Mesenchymal stem cell (in vitro differentiated cells and primary cell): ENCODE data around the gene DTNB.
A peak's percentile ranks its signal among the peaks of the same experiment; 100 is the strongest.

Experiments used
- DNase-seq: peaks from one replicate; pipeline ENCODE4 v3.0.0-alpha.2; 2013
- H2AFZ ChIP-seq: one replicate; pipeline ENCODE4 v1.6.1; 2013; ENCODE audit warnings: low read depth, mild to moderate bottlenecking, control low read depth, inconsistent platforms, low read length, moderate library complexity
- H2AK5ac ChIP-seq: 2 replicates; pipeline ENCODE4 v1.6.1; 2013; ENCODE audit warnings: low read length, moderate library complexity, mild to moderate bottlenecking, inconsistent platforms; ENCODE audit not compliant: severe bottlenecking
- H2BK120ac ChIP-seq: one replicate; pipeline ENCODE4 v1.6.1; 2013; ENCODE audit warnings: low read depth, mild to moderate bottlenecking, inconsistent platforms, low read length, moderate library complexity
- H2BK12ac ChIP-seq, 2 experiments: one replicate each; pipeline ENCODE4 v1.6.1; 2013; ENCODE audit warnings: inconsistent platforms in 2 of 2, low read length in 2 of 2, mild to moderate bottlenecking in 2 of 2, moderate library complexity in 2 of 2, control low read depth in 1 of 2
- H2BK15ac ChIP-seq: one replicate; pipeline ENCODE4 v1.6.1; 2013; ENCODE audit warnings: mild to moderate bottlenecking, low read depth, inconsistent platforms; ENCODE audit not compliant: poor library complexity, severe bottlenecking
- H2BK5ac ChIP-seq: 2 replicates; pipeline ENCODE4 v1.6.1; 2013; ENCODE audit warnings: low read depth, mild to moderate bottlenecking, low read length, control low read depth, inconsistent platforms; ENCODE audit not compliant: poor library complexity, severe bottlenecking
- H3K14ac ChIP-seq, 2 experiments: one replicate each; pipeline ENCODE4 v1.6.1; 2013; ENCODE audit warnings: inconsistent platforms in 2 of 2, low read length in 2 of 2, control low read depth in 1 of 2, mild to moderate bottlenecking in 1 of 2, moderate library complexity in 1 of 2
- H3K18ac ChIP-seq, 2 experiments: one replicate each; pipeline ENCODE4 v1.6.1; 2013; ENCODE audit warnings: inconsistent platforms in 2 of 2, low read length in 2 of 2, control low read depth in 1 of 2, low read depth in 1 of 2, mild to moderate bottlenecking in 1 of 2
- H3K23ac ChIP-seq, 2 experiments: one replicate each; pipeline ENCODE4 v1.6.1; 2013; ENCODE audit warnings: inconsistent platforms in 2 of 2, low read length in 2 of 2, mild to moderate bottlenecking in 2 of 2, moderate library complexity in 2 of 2, control low read depth in 1 of 2
- H3K27ac ChIP-seq: 2 replicates; pipeline ENCODE4 v1.5.1; 2013; ENCODE audit warnings: mild to moderate bottlenecking, moderate library complexity, low read length, control low read depth, inconsistent platforms; ENCODE audit not compliant: poor library complexity, severe bottlenecking
- H3K27me3 ChIP-seq, 2 experiments: 2 replicates each; pipeline versions ENCODE4 v1.6.1 to v1.7.0; 2013; ENCODE audit warnings: low read length in 2 of 2, mild to moderate bottlenecking in 2 of 2, moderate library complexity in 2 of 2, control low read depth in 1 of 2, inconsistent platforms in 1 of 2; ENCODE audit not compliant: control insufficient read depth in 1 of 2, insufficient read depth in 1 of 2
- H3K36me3 ChIP-seq, 2 experiments: 2 replicates each; pipeline versions ENCODE4 v1.6.1 to v1.7.0; 2013; ENCODE audit warnings: low read length in 2 of 2, control low read depth in 1 of 2, inconsistent platforms in 1 of 2, low read depth in 1 of 2, mild to moderate bottlenecking in 1 of 2; ENCODE audit not compliant: insufficient read depth in 2 of 2, control insufficient read depth in 1 of 2
- H3K4ac ChIP-seq, 2 experiments: one replicate each; pipeline ENCODE4 v1.6.1; 2013; ENCODE audit warnings: inconsistent platforms in 2 of 2, low read length in 2 of 2, mild to moderate bottlenecking in 2 of 2, moderate library complexity in 2 of 2, control low read depth in 1 of 2, low read depth in 1 of 2
- H3K4me1 ChIP-seq: 2 replicates; pipeline ENCODE4 v1.6.1; 2013; ENCODE audit warnings: low read depth, low read length, control low read depth; ENCODE audit not compliant: control insufficient read depth, insufficient read depth
- H3K4me2 ChIP-seq: 2 replicates; pipeline ENCODE4 v1.6.1; 2013; ENCODE audit warnings: low read length, mild to moderate bottlenecking, inconsistent platforms; ENCODE audit not compliant: poor library complexity, severe bottlenecking
- H3K4me3 ChIP-seq, 2 experiments: 2 replicates each; pipeline versions ENCODE4 v1.5.1 to v1.7.0; 2013; ENCODE audit warnings: low read length in 2 of 2, mild to moderate bottlenecking in 2 of 2, control low read depth in 1 of 2, low read depth in 1 of 2; ENCODE audit not compliant: insufficient read depth in 1 of 2
- H3K79me1 ChIP-seq: replicated peaks from 2 replicates; pipeline ENCODE4 v1.6.1; 2013; ENCODE audit warnings: mild to moderate bottlenecking, control low read depth, low read length, inconsistent platforms; ENCODE audit not compliant: poor library complexity, severe bottlenecking
- H3K9ac ChIP-seq: 2 replicates; pipeline ENCODE4 v1.7.0; 2013; ENCODE audit warnings: mild to moderate bottlenecking, low read length, moderate library complexity
- H3K9me3 ChIP-seq: 2 replicates; pipeline ENCODE4 v1.7.0; 2013; ENCODE audit warnings: mild to moderate bottlenecking, low read length; ENCODE audit not compliant: control insufficient read depth
- H4K8ac ChIP-seq: one replicate; pipeline ENCODE4 v1.6.1; 2013; ENCODE audit warnings: inconsistent platforms, mild to moderate bottlenecking, low read length, moderate library complexity
- H4K91ac ChIP-seq: one replicate; pipeline ENCODE4 v1.6.1; 2013; ENCODE audit warnings: mild to moderate bottlenecking, low read length, inconsistent platforms
- WGBS: methylation state at CpG from one replicate; pipeline ENCODE4 v1.1.7; 2013; ENCODE audit warnings: mixed read lengths; 5-methylcytosine and 5-hydroxymethylcytosine counted together

The DTNB gene

DNA sequence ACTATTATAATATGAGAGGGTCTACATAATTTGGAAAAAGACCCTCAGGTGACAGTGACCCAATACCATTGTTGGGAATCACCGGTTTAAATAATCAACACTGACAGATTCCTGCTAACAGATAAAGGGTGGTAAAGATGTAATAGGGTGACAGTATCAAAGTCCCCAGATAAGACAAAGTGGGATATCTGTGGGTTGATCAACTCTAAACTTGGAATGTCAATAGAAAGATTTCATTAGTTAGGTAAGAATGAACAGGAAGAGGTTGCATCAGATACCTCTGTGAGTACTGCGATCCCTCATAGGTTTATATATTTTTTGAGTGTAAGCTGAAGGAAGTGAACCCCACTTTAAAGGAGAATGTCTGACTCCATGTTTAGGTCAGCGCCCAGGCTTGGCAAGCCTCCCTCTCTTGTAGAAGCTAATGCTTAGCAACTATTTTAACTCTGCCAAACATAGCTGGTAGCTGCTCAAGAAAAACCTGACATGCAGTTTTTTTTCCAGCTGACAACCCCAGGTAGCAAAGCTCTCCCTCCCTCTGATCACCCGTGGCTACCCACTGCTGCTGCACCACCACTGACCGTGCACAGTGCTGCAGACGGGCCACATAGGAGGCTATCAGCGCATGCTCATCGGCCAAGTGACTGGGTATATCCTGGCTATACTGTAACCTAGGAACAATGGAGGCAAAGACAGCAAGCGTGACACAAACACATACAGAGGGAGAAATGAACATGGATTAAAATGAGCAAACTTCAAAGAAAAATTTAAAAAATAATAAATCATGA lies 218.4 kb downstream of the DTNB start:
- DNase-seq: no peak
- H3K14ac ChIP-seq: no peak overlapping the region
- WGBS: 90% methylated on average over 9 of the region's 9 CpGs
- no peaks in the 10 kb centered on the region for H3K36me3 ChIP-seq
- H2AK5ac ChIP-seq: no peak overlapping the region
- no peak overlapping the region for H4K8ac ChIP-seq
- H2BK15ac ChIP-seq: no peak overlapping the region
- no peak overlapping the region for H3K4me2 ChIP-seq
- H3K18ac ChIP-seq: no peak overlapping the region
- H2BK5ac ChIP-seq: no peak overlapping the region
- H3K23ac ChIP-seq: no peak overlapping the region
- no peak overlapping the region for H2AFZ ChIP-seq
- H3K9ac ChIP-seq: no peak overlapping the region
- H3K9me3 ChIP-seq: no peaks in the 10 kb centered on the region
- H3K4me3 ChIP-seq: no peak overlapping the region
- no peak overlapping the region for H2BK120ac ChIP-seq
- H2BK12ac ChIP-seq: no peak overlapping the region
- no peak overlapping the region for H3K4ac ChIP-seq
- no peak overlapping the region for H3K27ac ChIP-seq
- H3K27me3 ChIP-seq: no peaks in the 10 kb centered on the region
- H3K4me1 ChIP-seq: no peaks in the 10 kb centered on the region
- no peak overlapping the region for H4K91ac ChIP-seq
- H3K79me1 ChIP-seq: no peaks in the 10 kb centered on the region

DNA sequence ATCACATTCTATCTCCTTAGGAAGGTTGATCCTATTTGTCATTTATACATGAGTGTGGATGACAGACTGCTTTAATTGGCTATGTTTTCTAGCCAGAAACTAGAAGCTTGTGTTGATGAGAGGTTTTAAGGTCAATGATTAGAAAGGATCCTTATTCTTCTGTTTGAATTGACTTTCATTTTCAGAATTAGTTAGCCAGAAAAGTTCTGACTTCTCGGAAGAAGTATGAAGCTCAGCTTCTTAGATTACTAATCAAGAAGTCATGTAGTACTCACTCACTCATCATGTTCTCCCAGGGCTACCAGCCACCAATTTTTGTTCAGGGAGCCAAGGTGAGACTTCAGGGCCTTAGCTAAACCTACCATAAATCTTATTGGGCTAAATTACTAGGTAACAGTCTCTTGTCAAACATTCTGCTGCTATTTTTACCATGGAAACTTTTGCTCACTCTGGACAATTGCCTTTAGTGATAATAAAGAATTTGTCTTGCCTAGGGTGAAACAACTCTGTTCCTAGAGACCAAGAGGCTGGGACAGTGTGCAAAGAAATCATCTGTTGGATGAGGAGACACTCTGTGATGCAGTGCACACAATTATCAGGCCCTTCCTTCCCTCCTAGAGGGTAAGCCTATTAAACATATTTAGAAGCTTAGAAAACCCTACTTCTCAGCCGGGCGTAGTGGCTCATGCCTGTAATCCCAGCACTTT lies 220.0 kb downstream of the DTNB start:
- H2AFZ ChIP-seq: no peak overlapping the region
- no peak overlapping the region for H3K4me3 ChIP-seq
- peak overlapping the region; percentile 34 for H2BK120ac ChIP-seq
- H3K79me1 ChIP-seq: no peaks in the 10 kb centered on the region
- H2AK5ac ChIP-seq: no peak overlapping the region
- no peaks in the 10 kb centered on the region for H3K4me1 ChIP-seq
- H4K8ac ChIP-seq: no peak overlapping the region
- no peak overlapping the region for H3K18ac ChIP-seq
- no peak overlapping the region for H3K23ac ChIP-seq
- no peak for DNase-seq
- H2BK12ac ChIP-seq: no peak overlapping the region
- no peaks in the 10 kb centered on the region for H3K27me3 ChIP-seq
- peak overlapping the region; percentile 57 for H3K9ac ChIP-seq
- H3K4me2 ChIP-seq: no peak overlapping the region
- H3K27ac ChIP-seq: no peak overlapping the region
- H2BK5ac ChIP-seq: no peak overlapping the region
- H4K91ac ChIP-seq: no peak overlapping the region
- H3K36me3 ChIP-seq: no peaks in the 10 kb centered on the region
- H3K4ac ChIP-seq: no peak overlapping the region
- no peak overlapping the region for H3K14ac ChIP-seq
- no peak overlapping the region for H2BK15ac ChIP-seq
- no peaks in the 10 kb centered on the region for H3K9me3 ChIP-seq
- 87% methylated on average over 3 of the region's 3 CpGs for WGBS

DNA sequence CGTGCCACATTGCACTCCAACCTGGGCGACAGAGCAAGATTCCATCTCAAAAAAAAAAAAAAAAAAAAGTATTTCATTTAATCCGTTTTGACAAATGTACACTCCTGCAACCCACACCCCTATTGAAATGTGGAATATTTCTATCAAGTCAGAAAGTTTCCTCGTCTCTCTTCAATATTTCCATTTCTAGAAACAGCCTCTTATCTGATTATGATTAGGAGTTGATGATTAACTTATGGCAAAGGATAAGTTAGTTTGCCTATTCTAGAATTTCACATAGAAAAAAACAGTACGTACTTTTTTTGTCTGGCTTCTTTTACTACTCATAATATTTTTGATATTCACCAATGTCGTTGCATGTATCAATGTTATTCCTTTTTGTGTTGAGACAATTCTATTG lies 224.6 kb downstream of the DTNB start:
- Histone ChIP-seq H4K91ac (no peak overlapping the region), H3K9ac (no peak overlapping the region), H2AK5ac (no peak overlapping the region), H3K4ac (no peak overlapping the region), H2BK15ac (no peak overlapping the region), H2BK120ac (no peak overlapping the region), H3K14ac (no peak overlapping the region), H3K27me3 (no peaks in the 10 kb centered on the region), H3K4me1 (no peaks in the 10 kb centered on the region), H3K4me2 (no peak overlapping the region), H3K4me3 (no peak overlapping the region), H2BK5ac (no peak overlapping the region), H3K79me1 (no peaks in the 10 kb centered on the region), H3K18ac (no peak overlapping the region), H3K23ac (no peak overlapping the region), H3K36me3 (no peaks in the 10 kb centered on the region), H3K9me3 (no peaks in the 10 kb centered on the region), H3K27ac (no peak overlapping the region), H2AFZ (no peak overlapping the region), H2BK12ac (no peak overlapping the region), H4K8ac (no peak overlapping the region)
- no peak for DNase-seq
- WGBS: 100% methylated on average over 1 of the region's 6 CpGs

DNA sequence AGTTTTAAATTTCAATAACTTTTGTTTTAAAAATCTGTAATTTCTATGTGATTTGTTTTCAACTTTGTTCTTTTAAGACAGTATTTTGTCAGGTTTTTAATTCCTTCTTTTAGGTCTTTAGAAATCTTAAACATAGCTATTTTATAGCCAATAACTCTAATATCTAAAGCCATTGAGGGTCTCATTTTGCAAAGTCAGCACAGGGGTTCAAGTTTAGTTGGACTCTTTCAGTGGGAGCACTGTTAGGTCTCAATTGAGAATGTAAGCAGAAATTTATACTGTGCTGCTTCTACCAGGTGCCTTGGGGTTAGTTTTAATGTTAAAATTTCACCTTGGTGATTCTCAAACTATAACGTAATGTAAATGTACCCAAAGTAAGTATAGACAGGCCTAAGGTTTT lies 226.4 kb downstream of the DTNB start:
- Histone ChIP-seq H3K23ac (no peak overlapping the region), H3K4ac (no peak overlapping the region), H2BK12ac (no peak overlapping the region), H3K27ac (no peak overlapping the region), H3K27me3 (no peaks in the 10 kb centered on the region), H4K8ac (no peak overlapping the region), H2BK5ac (no peak overlapping the region), H3K4me1 (no peaks in the 10 kb centered on the region), H3K4me3 (no peak overlapping the region), H2AK5ac (no peak overlapping the region), H3K79me1 (no peaks in the 10 kb centered on the region), H3K9me3 (no peaks in the 10 kb centered on the region), H2BK120ac (no peak overlapping the region), H2AFZ (no peak overlapping the region), H3K36me3 (no peaks in the 10 kb centered on the region), H3K18ac (no peak overlapping the region), H3K14ac (no peak overlapping the region), H4K91ac (no peak overlapping the region), H3K9ac (no peak overlapping the region), H3K4me2 (no peak overlapping the region), H2BK15ac (no peak overlapping the region)
- no peak for DNase-seq
- no CpG with 5 or more reads among the region's 1 CpG for WGBS
